ENCODE results near the gene JPT1.
"Not testable (repeated sequence)": the region's sequence is repeated elsewhere in the genome, so short reads cannot be mapped to it uniquely, and the experiment has no call there.

JPT1 gene

DNA sequence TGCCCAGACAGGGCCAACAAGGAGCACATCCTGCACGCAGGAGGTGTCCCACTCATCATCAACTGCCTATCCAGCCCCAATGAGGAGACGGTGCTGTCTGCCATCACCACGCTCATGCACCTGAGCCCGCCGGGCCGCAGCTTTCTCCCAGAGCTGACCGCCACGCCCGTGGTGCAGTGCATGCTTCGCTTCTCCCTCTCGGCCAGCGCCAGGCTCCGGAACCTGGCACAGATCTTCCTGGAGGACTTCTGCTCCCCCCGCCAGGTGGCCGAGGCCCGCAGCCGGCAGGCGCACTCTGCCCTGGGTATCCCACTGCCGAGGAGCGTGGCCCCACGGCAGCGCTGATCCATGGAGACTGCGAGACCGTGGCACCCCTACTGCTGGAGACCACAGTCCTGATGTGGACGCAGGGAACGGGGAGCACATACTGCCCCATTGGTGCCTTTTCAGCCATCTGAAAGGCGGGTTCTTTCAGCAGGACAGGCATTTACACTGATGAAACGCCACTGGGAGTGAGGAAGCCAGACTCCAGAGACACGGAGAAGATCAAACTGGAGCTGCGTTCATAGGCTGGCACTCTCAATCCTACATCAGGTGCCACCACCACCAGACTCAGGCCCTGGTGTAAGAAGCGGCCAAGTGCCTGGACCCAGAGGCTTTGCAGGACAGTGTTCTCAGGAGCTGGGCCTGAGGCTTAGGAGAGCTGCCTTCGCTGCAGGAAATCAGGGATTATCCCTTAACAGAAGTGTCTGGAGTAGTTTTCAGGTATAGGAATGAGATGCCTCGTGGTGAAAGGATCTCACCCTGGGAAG, 25.4 kb downstream of the JPT1 start:
- DNase-seq (ENCODE audit: low read depth) = no peak
- no peak for TF ChIP-seq CTCF (conservative IDR thresholded peaks at IDR 0.05; ENCODE audit: low read depth, low read length)
- no peak overlapping the region for H3K4me3 ChIP-seq (ENCODE audit: low read depth, low read length)

DNA sequence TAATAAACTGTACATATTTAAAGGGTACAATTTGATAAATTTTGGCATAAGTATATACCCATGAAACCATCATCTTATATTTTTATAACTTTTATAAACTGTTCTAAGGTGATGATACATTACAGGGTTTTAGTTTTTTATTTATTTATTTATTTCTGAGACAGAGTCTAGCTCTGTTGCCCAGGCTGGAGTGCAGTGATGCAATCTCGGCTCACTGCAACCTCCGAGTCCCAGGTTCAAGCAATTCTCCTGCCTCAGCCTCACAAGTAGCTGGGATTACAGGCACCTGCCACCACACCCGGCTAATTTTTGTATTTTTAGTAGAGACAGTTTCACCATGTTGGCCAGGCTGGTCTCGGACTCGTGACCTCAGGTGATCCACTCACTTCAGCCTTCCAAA, 26.4 kb downstream of the JPT1 start:
- not testable (repeated sequence) for H3K4me3 ChIP-seq (ENCODE audit: low read depth, low read length); DNase-seq (ENCODE audit: low read depth)

- no peak for TF ChIP-seq CTCF (conservative IDR thresholded peaks at IDR 0.05; ENCODE audit: low read depth, low read length)
- no peak for DNase-seq (ENCODE audit: low read depth)
- no peak overlapping the region for H3K4me3 ChIP-seq (ENCODE audit: low read depth, low read length)
These were observed 27.4 kb downstream of the JPT1 start for GRCh38 chr17:75126954-75127353.

GRCh38 chr17:75125984-75126383, 28.3 kb downstream of the JPT1 start:
- H3K4me3 ChIP-seq (ENCODE audit: low read depth, low read length) = no peak overlapping the region
- DNase-seq (ENCODE audit: low read depth) = no peak
- TF ChIP-seq CTCF (conservative IDR thresholded peaks at IDR 0.05; ENCODE audit: low read depth, low read length) = no peak

DNA sequence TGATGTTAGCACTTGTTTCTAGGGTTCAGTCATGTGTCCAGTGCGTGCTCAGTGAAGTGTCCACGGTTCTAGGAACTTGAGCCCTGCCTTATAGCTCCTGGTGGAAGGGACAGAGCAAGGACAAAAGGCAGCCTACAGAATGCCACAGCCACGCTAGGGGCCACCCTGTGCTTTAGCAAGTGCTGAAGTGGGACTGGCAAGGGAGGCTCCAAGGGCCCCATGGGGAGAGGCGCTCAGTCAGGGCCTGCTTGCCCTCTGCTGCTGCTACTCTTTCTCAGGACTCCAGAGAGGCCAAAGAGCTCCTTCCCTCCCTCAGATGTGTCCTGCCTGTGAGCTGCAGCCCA, 29.5 kb downstream of the JPT1 start:
- no peak for TF ChIP-seq CTCF (conservative IDR thresholded peaks at IDR 0.05; ENCODE audit: low read depth, low read length)
- no peak for DNase-seq (ENCODE audit: low read depth)
- H3K4me3 ChIP-seq (ENCODE audit: low read depth, low read length) = no peak overlapping the region

DNA sequence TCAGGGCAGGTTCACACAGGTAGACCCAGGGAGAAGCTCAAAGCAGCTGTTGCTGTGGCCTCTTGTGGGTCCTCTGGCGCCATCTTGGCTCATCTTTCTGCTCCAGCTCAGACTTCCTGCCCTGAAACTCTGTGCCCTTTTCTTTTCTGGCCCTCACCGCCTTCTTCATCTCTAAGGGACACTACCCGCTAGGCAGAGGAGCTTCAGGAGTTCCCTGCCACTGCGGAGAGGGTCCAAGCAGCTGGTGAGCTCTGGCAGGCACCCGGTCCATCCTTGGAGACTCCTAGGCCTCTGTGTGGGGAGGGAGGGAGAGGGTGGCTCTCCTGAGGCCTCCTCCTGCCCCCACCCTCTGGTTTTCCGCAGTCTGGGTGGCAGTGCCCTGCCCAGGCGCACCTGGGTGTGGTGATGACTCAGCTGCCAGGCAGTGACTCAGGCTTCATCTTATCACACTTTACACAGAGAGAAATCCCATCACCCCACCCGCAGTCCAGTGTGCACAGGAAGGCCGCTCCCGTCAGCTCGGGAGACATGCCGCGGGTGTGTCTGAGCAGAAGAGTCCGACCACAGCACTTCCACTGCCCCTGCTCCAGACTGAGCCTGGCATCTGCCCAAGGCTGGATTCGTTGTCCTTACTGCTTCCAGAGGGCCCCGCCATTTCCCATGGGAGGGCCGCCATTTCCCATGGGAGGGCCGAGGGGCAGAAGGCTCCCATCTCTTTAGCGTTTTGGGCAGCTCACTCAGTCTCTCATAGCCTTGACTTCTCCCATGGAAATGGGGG, 30.1 kb downstream of the JPT1 start:
- DNase-seq (ENCODE audit: low read depth) = peak; percentile 34
- no peak for TF ChIP-seq CTCF (conservative IDR thresholded peaks at IDR 0.05; ENCODE audit: low read depth, low read length)

GRCh38 chr17:75118307-75118706, 36.0 kb downstream of the JPT1 start:
- DNase-seq (ENCODE audit: low read depth) = no peak
- no peak overlapping the region for H3K4me3 ChIP-seq (ENCODE audit: low read depth, low read length)
- no peak for TF ChIP-seq CTCF (conservative IDR thresholded peaks at IDR 0.05; ENCODE audit: low read depth, low read length)

More for the DNA sequence above, 30.1 kb downstream of the JPT1 start:
- H3K4me3 ChIP-seq (ENCODE audit: low read depth, low read length) = no peak overlapping the region
